SW 1271 (cell line): Measurements from ENCODE around the gene UVSSA.

Experiments
- DNase-seq, 2 experiments: peaks; one replicate each; lab custom pipeline; 2025; lab: John Stamatoyannopoulos, UW

Gene UVSSA

GRCh38 chr4:1409079-1409478, 62.1 kb downstream of the UVSSA start:
- DNase-seq: no peak

GRCh38 chr4:1409491-1410425, 62.8 kb downstream of the UVSSA start:
- no peak for DNase-seq

- DNase-seq: no peak
Observed at GRCh38 chr4:1410491-1411325, 63.7 kb downstream of the UVSSA start.

DNA sequence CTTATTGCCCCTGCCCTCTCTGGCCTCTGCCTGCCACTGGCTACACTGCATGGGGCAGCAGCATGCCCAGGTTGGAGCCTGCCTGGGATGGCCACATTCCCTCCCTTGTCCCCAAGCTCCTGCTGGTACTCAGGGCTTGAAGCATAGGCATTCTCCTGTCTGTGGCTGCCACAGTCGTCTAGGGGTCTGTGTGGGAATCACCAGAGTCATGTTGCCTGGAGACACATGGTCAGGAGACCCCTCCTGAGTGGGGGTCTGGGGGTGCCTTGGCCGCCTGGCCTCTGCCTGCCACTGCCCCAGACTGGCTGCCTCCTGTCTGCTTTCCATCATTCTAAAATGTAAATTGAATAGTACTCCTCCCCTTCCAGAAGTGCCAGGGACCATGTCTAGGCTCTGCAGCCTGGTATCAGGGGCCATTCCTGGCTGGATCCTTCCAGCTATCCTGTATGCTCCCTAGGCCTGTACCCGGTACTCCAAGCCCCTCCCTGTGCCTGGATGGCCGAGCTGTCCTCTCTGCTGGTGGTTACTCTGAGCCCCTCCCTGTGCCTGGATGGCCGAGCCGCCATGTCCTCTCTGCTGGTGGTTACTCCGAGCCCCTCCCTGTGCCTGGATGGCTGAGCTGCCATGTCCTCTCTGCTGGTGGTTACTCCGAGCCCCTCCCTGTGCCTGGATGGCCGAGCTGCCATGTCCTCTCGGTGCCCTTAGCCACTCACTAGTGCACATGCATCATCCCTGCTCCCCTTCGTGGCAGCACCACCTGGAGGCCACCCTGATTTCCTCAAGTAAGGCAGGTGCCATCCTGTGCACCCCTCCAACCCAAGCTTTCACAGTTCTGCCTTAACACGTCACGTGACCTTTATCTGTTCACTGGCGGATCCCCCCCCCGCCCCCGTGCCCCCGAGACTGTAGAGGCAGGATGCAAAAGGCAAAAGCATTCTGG, 64.7 kb downstream of the UVSSA start:
- no peak for DNase-seq

- no peak for DNase-seq
Observed at GRCh38 chr4:1412376-1413203, 65.6 kb downstream of the UVSSA start.

DNA sequence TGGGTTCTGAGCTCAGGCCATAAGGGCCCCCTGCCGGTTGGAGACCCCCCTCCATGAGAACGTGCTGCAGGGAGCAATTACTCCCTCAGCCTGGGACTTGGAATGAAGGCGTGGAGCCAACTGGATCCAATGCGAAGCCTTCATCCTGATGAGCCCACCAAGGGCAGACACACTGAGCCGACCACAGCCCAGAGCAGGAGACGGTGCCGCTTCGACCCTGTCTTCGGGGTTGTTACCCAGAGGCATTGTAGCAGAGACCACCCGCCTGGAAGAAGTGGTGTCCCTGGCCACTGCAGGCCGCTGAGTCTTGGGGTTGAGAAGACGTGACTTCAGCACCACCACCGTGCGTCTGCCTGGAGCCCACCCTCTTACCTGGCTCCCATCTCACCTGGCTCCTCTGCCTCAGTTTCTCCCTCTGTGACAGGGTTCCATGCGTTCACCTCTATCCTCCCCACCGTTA, 66.2 kb downstream of the UVSSA start:
- no peak for DNase-seq

DNA sequence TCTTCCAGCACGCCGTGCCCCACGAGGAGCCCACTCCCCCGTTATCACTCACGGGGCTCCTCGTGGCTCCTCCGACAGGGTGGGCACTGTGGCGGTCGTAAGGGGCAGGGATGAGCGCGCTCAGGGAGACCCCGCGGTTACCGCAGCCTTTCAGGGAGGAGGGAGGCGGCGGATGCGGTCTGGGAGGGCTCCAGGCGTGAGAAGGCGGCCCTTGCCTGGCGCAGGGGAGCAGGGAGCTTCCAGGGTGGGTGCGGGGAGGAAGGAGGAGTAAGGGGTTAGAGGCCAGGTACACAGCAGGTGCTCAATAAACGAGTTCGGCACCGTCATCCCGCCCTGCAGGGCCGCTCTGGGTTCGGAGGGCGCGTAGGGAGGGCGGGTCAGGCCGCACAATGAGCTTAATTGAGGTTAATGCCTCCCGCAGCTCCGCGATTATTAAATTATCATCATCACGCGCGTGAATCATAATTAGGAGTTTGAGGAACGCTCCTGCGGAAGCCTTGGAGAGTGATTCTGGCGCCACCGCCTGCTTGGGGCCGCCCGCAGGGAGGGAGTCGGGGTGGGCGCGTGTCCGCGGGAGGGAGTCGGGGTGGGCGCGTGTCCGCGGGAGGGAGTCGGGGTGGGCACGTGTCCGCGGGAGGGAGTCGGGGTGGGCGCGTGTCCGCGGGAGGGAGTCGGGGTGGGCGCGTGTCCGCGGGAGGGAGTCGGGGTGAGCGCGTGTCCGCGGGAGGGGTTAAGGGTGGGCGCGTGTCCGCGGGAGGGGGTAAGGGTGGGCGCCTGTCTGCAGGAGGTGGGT, 66.9 kb downstream of the UVSSA start:
- DNase-seq: no peak

- no peak for DNase-seq
Observed at GRCh38 chr4:1414831-1415680, 68.0 kb downstream of the UVSSA start.

DNA sequence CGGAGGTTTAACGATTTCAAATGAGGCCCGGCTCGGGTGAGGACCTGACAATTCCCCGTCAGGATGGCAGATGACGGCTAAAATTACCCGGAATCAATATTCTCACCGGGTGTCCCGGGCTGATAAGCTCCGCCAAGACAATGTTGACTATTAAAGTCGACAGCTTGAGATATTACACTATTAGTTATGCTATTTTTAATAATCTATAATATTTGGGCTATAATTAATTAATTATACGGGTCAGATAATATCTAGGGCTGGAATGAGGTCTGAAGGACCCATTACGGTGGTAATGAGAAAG, 68.6 kb downstream of the UVSSA start:
- no peak for DNase-seq

GRCh38 chr4:1416051-1416947, 69.3 kb downstream of the UVSSA start:
- DNase-seq: no peak

- no peak for DNase-seq
Observed at GRCh38 chr4:1416948-1417260, 69.9 kb downstream of the UVSSA start.

GRCh38 chr4:1417522-1418390, 70.7 kb downstream of the UVSSA start:
- no peak for DNase-seq

GRCh38 chr4:1418494-1419285, 71.7 kb downstream of the UVSSA start:
- DNase-seq: no peak

- DNase-seq: no peak
Observed at GRCh38 chr4:1419708-1420107, 72.7 kb downstream of the UVSSA start.

- DNase-seq: no peak
Observed at GRCh38 chr4:1421657-1422056, 74.6 kb downstream of the UVSSA start.

DNA sequence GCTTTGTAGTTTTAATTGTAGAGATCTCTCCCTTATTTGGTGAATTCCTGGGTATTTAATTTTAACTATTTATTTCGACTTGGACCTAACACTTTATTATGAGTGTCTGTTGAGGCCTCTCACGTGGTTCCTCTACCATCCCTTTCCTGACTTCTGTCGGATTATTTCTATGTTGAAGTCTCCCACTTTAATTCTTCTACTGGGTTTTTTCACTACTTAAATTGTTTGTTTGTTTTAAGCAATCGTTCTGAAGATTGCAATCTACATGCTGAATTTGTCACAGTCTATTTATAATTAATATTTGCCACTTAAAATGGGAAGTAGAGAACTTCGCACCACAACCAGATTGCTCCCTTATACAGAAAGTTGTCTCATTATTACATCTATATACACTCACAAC, 80.0 kb downstream of the UVSSA start:
- DNase-seq: no peak
